ENCODE measurements around the gene B9D1. TPM values are rescaled to one million over a fixed set of nuclear protein-coding genes. Genes with fewer than 3 reads are reported as not detected.

B9D1 gene
- total and polyA plus RNA-seq, 4 donors = 23.5 to 47.9 (median 26.0) TPM

DNA sequence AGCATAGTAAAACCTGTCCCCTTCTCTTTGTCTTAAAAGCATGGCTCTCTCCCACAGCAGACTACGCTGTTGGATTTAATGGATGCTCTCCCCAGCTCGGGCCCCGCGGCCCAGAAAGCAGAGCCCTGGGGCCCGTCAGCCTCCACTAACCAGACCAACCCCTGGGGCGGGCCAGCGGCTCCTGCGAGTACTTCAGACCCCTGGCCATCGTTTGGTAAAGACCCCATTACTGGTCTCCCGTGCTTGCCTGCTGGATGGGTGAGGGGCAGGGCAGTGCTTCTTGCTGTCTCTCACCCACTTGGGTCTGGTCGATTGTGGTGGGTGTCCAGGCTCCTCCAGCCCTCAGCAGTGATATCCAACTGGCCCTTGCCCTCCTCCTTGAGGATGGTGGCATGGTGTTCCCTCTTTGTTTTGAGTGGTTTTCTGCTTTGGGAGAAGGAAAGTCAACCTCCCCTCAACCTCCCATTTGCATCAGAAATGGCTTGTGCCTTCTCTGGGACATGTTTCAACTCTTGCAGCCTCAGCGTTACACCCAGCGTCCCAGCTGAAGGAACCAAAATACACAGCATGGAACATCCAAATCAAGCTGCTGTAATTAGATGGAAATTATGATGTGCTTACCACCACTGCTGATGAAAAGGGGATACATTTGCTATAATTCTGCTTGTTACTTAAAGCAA, 49.3 kb downstream of the B9D1 start:
- Histone ChIP-seq H3K27me3 (ENCODE audit: control insufficient read depth in 3 of 3, insufficient read depth in 3 of 3, low read length in 2 of 3) (no peaks in the 10 kb centered on the region), H3K36me3 (ENCODE audit: control insufficient read depth in 4 of 4, insufficient read depth in 4 of 4, low read length in 4 of 4) (peaks cover 0 to 31% (median 26%) of the 10 kb centered on the region in 4 donors), H3K4me3 (no peak overlapping the region), H3K27ac (ENCODE audit: low read depth in 1 of 2, low read length in 1 of 2) (peak overlapping the region in 1 of 2 donors; percentile 72), H3K9ac (ENCODE audit: insufficient read depth in 1 of 2, low read length in 2 of 2) (no peak overlapping the region), H3K4me1 (ENCODE audit: control insufficient read depth in 5 of 5, insufficient read depth in 5 of 5, low read length in 5 of 5) (peaks cover 0 to 13% (median 5%) of the 10 kb centered on the region in 5 donors), H3K9me3 (ENCODE audit: control insufficient read depth in 4 of 4, insufficient read depth in 3 of 4, low read length in 3 of 4) (no peaks in the 10 kb centered on the region)
- ATAC-seq (ENCODE audit: insufficient read depth, low FRiP score) = no peak
- 97% methylated on average over 13 of the region's 13 CpGs for WGBS, 2 donors
- TF ChIP-seq, protein P1, sequence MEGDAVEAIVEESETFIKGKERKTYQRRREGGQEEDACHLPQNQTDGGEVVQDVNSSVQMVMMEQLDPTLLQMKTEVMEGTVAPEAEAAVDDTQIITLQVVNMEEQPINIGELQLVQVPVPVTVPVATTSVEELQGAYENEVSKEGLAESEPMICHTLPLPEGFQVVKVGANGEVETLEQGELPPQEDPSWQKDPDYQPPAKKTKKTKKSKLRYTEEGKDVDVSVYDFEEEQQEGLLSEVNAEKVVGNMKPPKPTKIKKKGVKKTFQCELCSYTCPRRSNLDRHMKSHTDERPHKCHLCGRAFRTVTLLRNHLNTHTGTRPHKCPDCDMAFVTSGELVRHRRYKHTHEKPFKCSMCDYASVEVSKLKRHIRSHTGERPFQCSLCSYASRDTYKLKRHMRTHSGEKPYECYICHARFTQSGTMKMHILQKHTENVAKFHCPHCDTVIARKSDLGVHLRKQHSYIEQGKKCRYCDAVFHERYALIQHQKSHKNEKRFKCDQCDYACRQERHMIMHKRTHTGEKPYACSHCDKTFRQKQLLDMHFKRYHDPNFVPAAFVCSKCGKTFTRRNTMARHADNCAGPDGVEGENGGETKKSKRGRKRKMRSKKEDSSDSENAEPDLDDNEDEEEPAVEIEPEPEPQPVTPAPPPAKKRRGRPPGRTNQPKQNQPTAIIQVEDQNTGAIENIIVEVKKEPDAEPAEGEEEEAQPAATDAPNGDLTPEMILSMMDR (IDR thresholded peaks at IDR 0.05; ENCODE audit: control extremely low read depth, extremely low read depth) = no peak
- no peak for DNase-seq

DNA sequence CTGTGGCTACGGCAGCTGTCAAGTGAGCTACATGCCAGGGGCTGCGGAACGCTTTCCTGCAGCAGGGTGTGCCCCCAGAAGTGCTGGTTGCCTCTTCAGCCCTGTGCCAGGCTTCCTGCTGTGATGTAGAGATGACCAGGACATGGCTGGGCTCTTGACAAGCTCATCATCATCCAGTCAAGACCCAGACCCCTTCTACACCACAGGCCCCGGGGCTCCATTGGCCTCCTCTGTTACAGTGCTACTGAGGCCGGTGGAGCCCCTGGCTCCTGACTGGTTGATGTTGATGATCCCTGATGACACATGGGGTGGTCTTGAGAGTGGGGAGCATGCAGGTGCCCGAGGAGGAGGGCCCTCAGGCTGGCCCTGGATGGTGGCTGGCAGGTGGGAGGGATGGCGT, 50.1 kb downstream of the B9D1 start:
- H3K9ac ChIP-seq (ENCODE audit: insufficient read depth in 1 of 2, low read length in 2 of 2) = no peak overlapping the region
- no peak overlapping the region for H3K4me3 ChIP-seq
- no peaks in the 10 kb centered on the region for H3K9me3 ChIP-seq (ENCODE audit: control insufficient read depth in 4 of 4, insufficient read depth in 3 of 4, low read length in 3 of 4)
- ATAC-seq (ENCODE audit: insufficient read depth, low FRiP score) (no peak), DNase-seq (no peak)
- H3K27ac ChIP-seq (ENCODE audit: low read depth in 1 of 2, low read length in 1 of 2) = peak overlapping the region in 1 of 2 donors; percentile 72
- TF ChIP-seq, protein P1 (IDR thresholded peaks at IDR 0.05; ENCODE audit: control extremely low read depth, extremely low read depth) = no peak
- peaks cover 0 to 14% (median 5%) of the 10 kb centered on the region in 5 donors for H3K4me1 ChIP-seq (ENCODE audit: control insufficient read depth in 5 of 5, insufficient read depth in 5 of 5, low read length in 5 of 5)
- no peaks in the 10 kb centered on the region for H3K27me3 ChIP-seq (ENCODE audit: control insufficient read depth in 3 of 3, insufficient read depth in 3 of 3, low read length in 2 of 3)
- 82 to 87% methylated on average over 7 of the region's 7 CpGs for WGBS, 2 donors
- peaks cover 0 to 31% (median 24%) of the 10 kb centered on the region in 4 donors for H3K36me3 ChIP-seq (ENCODE audit: control insufficient read depth in 4 of 4, insufficient read depth in 4 of 4, low read length in 4 of 4)

DNA sequence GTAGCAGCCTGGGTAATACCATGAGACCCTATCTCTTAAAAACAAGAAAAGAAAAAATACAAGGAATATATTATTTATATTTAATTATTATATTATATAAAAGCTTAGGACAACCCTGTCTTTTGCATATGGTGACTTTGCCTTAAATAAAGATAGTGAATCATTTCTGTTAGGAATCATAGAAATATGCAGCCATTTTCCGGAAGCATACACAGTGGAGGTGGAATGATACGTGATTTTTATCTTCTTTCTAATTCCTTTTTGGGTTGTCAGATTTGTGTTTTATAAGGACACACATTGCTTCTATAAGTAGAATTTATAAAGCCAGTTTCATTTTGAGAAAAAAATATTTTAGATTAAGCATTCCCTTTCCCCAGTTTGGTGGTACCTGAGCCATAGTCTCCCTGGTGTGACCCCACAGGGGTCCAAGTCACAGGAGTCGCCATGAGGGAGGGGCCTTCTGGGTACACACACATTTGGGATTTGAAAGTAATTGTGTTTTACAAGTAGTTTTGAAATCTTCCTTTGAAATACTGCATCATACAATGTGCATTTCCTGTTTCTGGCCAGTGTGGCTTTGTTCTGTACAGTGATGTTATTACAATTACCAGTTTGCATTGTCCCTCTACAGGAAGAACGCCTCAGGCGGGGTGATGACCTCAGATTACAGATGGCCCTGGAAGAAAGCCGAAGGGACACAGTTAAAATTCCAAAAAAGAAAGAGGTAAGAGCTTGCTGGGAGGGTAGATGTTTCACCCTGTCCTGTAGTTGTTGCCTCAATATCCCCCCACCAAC, 50.9 kb downstream of the B9D1 start:
- 45 to 59% methylated on average over 6 of the region's 6 CpGs for WGBS, 2 donors
- DNase-seq (peak in 1 of 3 donors; percentile 45), ATAC-seq (ENCODE audit: insufficient read depth, low FRiP score) (no peak)
- Histone ChIP-seq H3K36me3 (ENCODE audit: control insufficient read depth in 4 of 4, insufficient read depth in 4 of 4, low read length in 4 of 4) (peaks cover 0 to 31% (median 24%) of the 10 kb centered on the region in 4 donors), H3K4me1 (ENCODE audit: control insufficient read depth in 5 of 5, insufficient read depth in 5 of 5, low read length in 5 of 5) (peaks cover 0 to 12% (median 5%) of the 10 kb centered on the region in 5 donors), H3K4me3 (no peak overlapping the region), H3K27ac (ENCODE audit: low read depth in 1 of 2, low read length in 1 of 2) (peak overlapping the region; percentile 51 to 72), H3K9ac (ENCODE audit: insufficient read depth in 1 of 2, low read length in 2 of 2) (no peak overlapping the region), H3K27me3 (ENCODE audit: control insufficient read depth in 3 of 3, insufficient read depth in 3 of 3, low read length in 2 of 3) (no peaks in the 10 kb centered on the region), H3K9me3 (ENCODE audit: control insufficient read depth in 4 of 4, insufficient read depth in 3 of 4, low read length in 3 of 4) (no peaks in the 10 kb centered on the region)
- TF ChIP-seq, protein P1 (IDR thresholded peaks at IDR 0.05; ENCODE audit: control extremely low read depth, extremely low read depth) = no peak
